IMR-90 (cell line): ENCODE measurements around the gene MYNN. TPM values are rescaled to one million over a fixed set of nuclear protein-coding genes. Genes with fewer than 3 reads are reported as not detected.

Experiments used
- ATAC-seq: fragments of 200-7000 bp; cut with Tn5 transposase; 2 replicates; pipeline ENCODE4 v1.9.1; 2020; ENCODE audit warnings: low read depth, mild to moderate bottlenecking, moderate library complexity
- BruUV-seq: library from RNA; stranded (reverse); fragments of 400-500 nt; replicated peaks from 2 replicates; lab custom pipeline; 2021; lab: Mats Ljungman, UMichigan
- CTCF ChIA-PET: fragments of 300-600 bp; formaldehyde crosslinking; extraction: SDS; loops from one replicate; lab custom pipeline; 2021; ENCODE audit warnings: antibody characterized with exemption; lab: Yijun Ruan, JAX
- POLR2A ChIA-PET: fragments of 300-600 bp; sonication (Branson Sonifier 250); formaldehyde crosslinking; loops from one replicate; lab custom pipeline; 2022; ENCODE audit warnings: antibody characterized with exemption; ENCODE audit not compliant: unreplicated experiment; lab: Charles Lee
- DNase-seq: peaks from one replicate; pipeline ENCODE4 v3.0.0; 2013
- H2AFZ ChIP-seq: replicated peaks from 2 replicates; pipeline ENCODE3; 2013; ENCODE audit warnings: low read length, mild to moderate bottlenecking; ENCODE audit not compliant: poor library complexity
- H2AK5ac ChIP-seq: 2 replicates; pipeline ENCODE4 v1.6.1; 2013; ENCODE audit warnings: low read depth, low read length, inconsistent platforms
- H2AK9ac ChIP-seq: replicated peaks from 2 replicates; pipeline ENCODE3; 2013; ENCODE audit warnings: mild to moderate bottlenecking, low read depth, low read length, moderate library complexity; ENCODE audit not compliant: poor library complexity
- H2BK120ac ChIP-seq: 2 replicates; pipeline ENCODE4 v1.6.1; 2013; ENCODE audit warnings: low read depth, low read length, inconsistent platforms
- H2BK15ac ChIP-seq: 3 replicates; pipeline ENCODE4 v1.6.1; 2013; ENCODE audit warnings: low read depth, low read length, inconsistent platforms
- H2BK20ac ChIP-seq: 2 replicates; pipeline ENCODE4 v1.6.1; 2013; ENCODE audit warnings: low read depth, mild to moderate bottlenecking, inconsistent platforms, low read length, moderate library complexity
- H2BK5ac ChIP-seq: 2 replicates; pipeline ENCODE4 v1.6.1; 2013; ENCODE audit warnings: mild to moderate bottlenecking, low read depth, low read length, inconsistent platforms; ENCODE audit not compliant: poor library complexity, severe bottlenecking
- H3K14ac ChIP-seq: replicated peaks from 2 replicates; pipeline ENCODE4 v1.6.1; 2013; ENCODE audit warnings: low read depth, low read length, inconsistent platforms
- H3K18ac ChIP-seq: 2 replicates; pipeline ENCODE4 v1.6.1; 2013; ENCODE audit warnings: low read depth, low read length, control low read depth
- H3K23ac ChIP-seq: 2 replicates; pipeline ENCODE4 v1.6.1; 2013; ENCODE audit warnings: low read depth, low read length, inconsistent platforms
- H3K27ac ChIP-seq: 2 replicates; pipeline ENCODE4 v1.5.1; 2013; ENCODE audit warnings: mild to moderate bottlenecking, control low read depth, low read length; ENCODE audit not compliant: insufficient read depth
- H3K27me3 ChIP-seq: 2 replicates; pipeline ENCODE4 v1.6.1; 2013; ENCODE audit warnings: low read length; ENCODE audit not compliant: control insufficient read depth, insufficient read depth
- H3K36me3 ChIP-seq: 2 replicates; pipeline ENCODE4 v1.6.1; 2013; ENCODE audit warnings: low read length, mixed read lengths; ENCODE audit not compliant: control insufficient read depth, insufficient read depth
- H3K4ac ChIP-seq: 2 replicates; pipeline ENCODE4 v1.6.1; 2013; ENCODE audit warnings: low read depth, low read length, inconsistent platforms
- H3K4me1 ChIP-seq: 2 replicates; pipeline ENCODE4 v1.6.1; 2013; ENCODE audit warnings: low read length, mixed read lengths; ENCODE audit not compliant: control insufficient read depth, insufficient read depth
- H3K4me2 ChIP-seq: 2 replicates; pipeline ENCODE4 v1.6.1; 2013; ENCODE audit warnings: low read depth, mild to moderate bottlenecking, control low read depth, low read length, moderate library complexity
- H3K4me3 ChIP-seq: 2 replicates; pipeline ENCODE4 v1.5.1; 2013; ENCODE audit warnings: low read depth, mild to moderate bottlenecking, control low read depth, low read length, moderate library complexity; ENCODE audit not compliant: insufficient read depth
- H3K56ac ChIP-seq: 2 replicates; pipeline ENCODE4 v1.6.1; 2013; ENCODE audit warnings: low read length, inconsistent platforms; ENCODE audit not compliant: insufficient read depth; ENCODE audit errors: extremely low read depth
- H3K79me1 ChIP-seq, 2 experiments: 2 replicates each; pipeline ENCODE4 v1.6.1; 2013; ENCODE audit warnings: low read length in 2 of 2, inconsistent platforms in 1 of 2, low read depth in 1 of 2
- H3K9ac ChIP-seq: 2 replicates; pipeline ENCODE4 v1.6.1; 2013; ENCODE audit warnings: low read depth, low read length, control low read depth
- H3K9me1 ChIP-seq: 2 replicates; pipeline ENCODE4 v1.6.1; 2013; ENCODE audit warnings: low read length, inconsistent platforms; ENCODE audit not compliant: insufficient read depth
- H3K9me3 ChIP-seq: 2 replicates; pipeline ENCODE4 v1.6.1; 2013; ENCODE audit warnings: low read length; ENCODE audit not compliant: control insufficient read depth, insufficient read depth
- H4K20me1 ChIP-seq: 2 replicates; pipeline ENCODE4 v1.6.1; 2013; ENCODE audit warnings: low read length, inconsistent platforms; ENCODE audit not compliant: insufficient read depth
- H4K5ac ChIP-seq: 2 replicates; pipeline ENCODE4 v1.6.1; 2013; ENCODE audit warnings: mild to moderate bottlenecking, low read depth, low read length, control low read depth
- H4K8ac ChIP-seq, 2 experiments: 2 replicates each; pipeline ENCODE4 v1.6.1; 2013; ENCODE audit warnings: low read depth in 2 of 2, low read length in 2 of 2, control low read depth in 1 of 2, inconsistent platforms in 1 of 2
- H4K91ac ChIP-seq: 2 replicates; pipeline ENCODE4 v1.6.1; 2013; ENCODE audit warnings: low read depth, low read length, inconsistent platforms; ENCODE audit not compliant: insufficient read depth
- BHLHE40 ChIP-seq: fragments of 150-350 bp; IDR thresholded peaks from 2 replicates; pipeline ENCODE4 v1.6.1; 2016; ENCODE audit warnings: mild to moderate bottlenecking, low read depth, low read length
- CEBPB ChIP-seq: IDR thresholded peaks from 2 replicates; pipeline ENCODE4 v1.6.1; 2012; ENCODE audit warnings: low read depth, low read length, improper control_type of control experiment
- CHD1 ChIP-seq: IDR thresholded peaks from 2 replicates; pipeline ENCODE4 v1.6.1; 2012; ENCODE audit warnings: low read depth, low read length, improper control_type of control experiment
- MAFK ChIP-seq: IDR thresholded peaks from 2 replicates; pipeline ENCODE4 v1.6.1; 2012; ENCODE audit warnings: low read depth, low read length, improper control_type of control experiment
- MAZ ChIP-seq: IDR thresholded peaks from 2 replicates; pipeline ENCODE4 v1.6.1; 2012; ENCODE audit warnings: low read depth, mild to moderate bottlenecking, low read length, improper control_type of control experiment, moderate library complexity, borderline replicate concordance
- MXI1 ChIP-seq: IDR thresholded peaks from 2 replicates; pipeline ENCODE4 v1.6.1; 2012; ENCODE audit warnings: low read depth, mild to moderate bottlenecking, low read length, moderate library complexity, borderline replicate concordance
- NFE2L2 ChIP-seq: fragments of 150-350 bp; IDR thresholded peaks from 2 replicates; pipeline ENCODE4 v1.6.1; 2016; ENCODE audit warnings: low read depth, mild to moderate bottlenecking, low read length
- RAD21 ChIP-seq: IDR thresholded peaks from 2 replicates; pipeline ENCODE4 v1.6.1; 2012; ENCODE audit warnings: low read length, improper control_type of control experiment
- RCOR1 ChIP-seq: IDR thresholded peaks from 2 replicates; pipeline ENCODE4 v1.6.1; 2012; ENCODE audit warnings: mild to moderate bottlenecking, low read length, improper control_type of control experiment; ENCODE audit not compliant: insufficient replicate concordance
- RFX5 ChIP-seq: IDR thresholded peaks from 2 replicates; pipeline ENCODE4 v1.8.0; 2012; ENCODE audit warnings: low read depth, mild to moderate bottlenecking, low read length, moderate library complexity
- SMC3 ChIP-seq: fragments of 150-350 bp; IDR thresholded peaks from 2 replicates; pipeline ENCODE4 v1.6.1; 2016; ENCODE audit warnings: low read depth, mild to moderate bottlenecking, antibody characterized with exemption, low read length, moderate library complexity
- WGBS, 2 experiments: methylation state at CpG; one replicate each; pipeline versions ENCODE4 v1.1.5 to v1.1.7; 2013; ENCODE audit warnings: missing lambda C conversion rate in 2 of 2; ENCODE audit not compliant: insufficient read length in 1 of 2; ENCODE audit errors: extremely low coverage in 2 of 2; 5-methylcytosine and 5-hydroxymethylcytosine counted together
- dilution Hi-C: fragments of 300-500 bp; cut with HindIII; formaldehyde crosslinking; loops from one replicate; pipeline ENCODE4 v1.14.3; 2018; ENCODE audit warnings: low sequenced_read_pairs; ENCODE audit not compliant: unreplicated experiment
- in situ Hi-C: fragments of 300-500 bp; cut with MboI; formaldehyde crosslinking; loops from 3 replicates; pipeline ENCODE4 v1.14.3; 2019; ENCODE audit warnings: low sequenced_read_pairs, inconsistent platforms, mixed read lengths
- intact Hi-C: fragments of 100-400 bp; cut with micrococcal nuclease; formaldehyde crosslinking; loops from 2 replicates; pipeline ENCODE4 v1.10.0; 2022
- polyA plus RNA-seq, 3 experiments: library from polyadenylated mRNA; depleted of rRNA; stranded (reverse); fragments of >200 nt; gene quantifications; 2 replicates each; pipeline ENCODE4 v1.2.3, GENCODE V29; 2012; ENCODE audit warnings: low replicate concordance in 1 of 3
- total RNA-seq: library from RNA; depleted of rRNA; stranded (reverse); fragments of >200 nt; gene quantifications from 2 replicates; pipeline ENCODE4 v1.2.3, GENCODE V29; 2012
- TF ChIP-seq, protein P1 (sequence below): fragments of 150-350 bp; IDR thresholded peaks from 2 replicates; pipeline ENCODE4 v1.6.1; 2016; ENCODE audit warnings: low read depth, mild to moderate bottlenecking, low read length, moderate library complexity, borderline replicate concordance
- TF ChIP-seq, protein P2 (sequence below): conservative IDR thresholded peaks from 2 replicates; pipeline ENCODE4 v1.5.1; 2012; ENCODE audit warnings: mild to moderate bottlenecking, low read depth, low read length, improper control_type of control experiment
- TF ChIP-seq, protein P3 (sequence below): fragments of 150-350 bp; IDR thresholded peaks from 2 replicates; pipeline ENCODE4 v1.6.1; 2017; ENCODE audit warnings: mild to moderate bottlenecking, antibody characterized with exemption, low read length, low read depth

The MYNN gene
- total and polyA plus RNA-seq, 2 of the 4 experiments (the other 2 are of a cell fraction), result 11.8 to 26.9 TPM

DNA sequence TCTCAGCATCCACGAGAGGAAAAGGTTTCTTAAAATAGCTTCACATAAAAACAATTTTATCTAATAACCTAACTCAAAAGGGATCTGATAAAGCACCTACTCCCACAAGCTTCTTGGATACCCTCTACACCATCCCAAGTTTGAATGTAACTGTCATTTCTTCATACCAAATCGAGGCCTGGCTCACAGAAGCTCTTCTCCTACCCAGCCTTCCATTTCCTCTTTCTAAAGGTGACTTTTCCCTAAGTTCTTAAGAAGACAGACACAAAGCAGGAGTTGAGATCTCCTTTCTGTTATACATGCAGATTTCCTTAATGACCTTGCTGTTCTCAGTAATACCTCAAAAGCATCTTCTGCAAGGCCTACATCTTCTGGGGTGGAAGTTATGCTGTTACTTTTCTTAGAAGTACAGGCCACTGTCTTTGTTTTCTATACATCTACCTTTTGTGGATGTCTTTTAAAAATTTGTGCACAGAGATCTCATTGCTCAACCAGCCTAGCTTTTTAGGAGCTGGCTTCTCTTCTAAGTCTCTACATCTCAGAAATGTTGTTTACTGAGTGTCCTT lies 36.1 kb downstream of the MYNN start:
- no TSS peak for BruUV-seq
- Histone ChIP-seq H2AFZ (no peak overlapping the region), H4K5ac (no peak overlapping the region), H3K18ac (no peak overlapping the region), H3K27ac (no peak overlapping the region), H2BK20ac (no peak overlapping the region), H3K9ac (no peak overlapping the region), H3K23ac (no peak overlapping the region), H3K4me2 (no peak overlapping the region), H3K4me1 (peaks cover 3% of the 10 kb centered on the region), H3K79me1 (peaks cover 0 to 3% of the 10 kb centered on the region in 2 experiments; a peak in 1 of 4 replicates), H3K14ac (no peak overlapping the region), H3K9me1 (peaks cover 9% of the 10 kb centered on the region), H2BK120ac (no peak overlapping the region), H3K36me3 (no peaks in the 10 kb centered on the region), H4K8ac (no peak overlapping the region), H2AK9ac (no peak overlapping the region), H3K27me3 (no peaks in the 10 kb centered on the region), H2AK5ac (no peak overlapping the region), H2BK5ac (no peak overlapping the region), H2BK15ac (no peak overlapping the region), H4K91ac (no peak overlapping the region), H3K4ac (no peak overlapping the region), H4K20me1 (no peaks in the 10 kb centered on the region), H3K56ac (no peak overlapping the region), H3K9me3 (no peaks in the 10 kb centered on the region), H3K4me3 (no peak overlapping the region)
- ChIA-PET CTCF (interaction anchor here (0.7 kb wide), 1 partner anchor 970 kb away, joined by 5 read pairs; no protein-coding TSS in a partner anchor), POLR2A (interaction anchor here (0.6 kb wide), 1 partner anchor 273 kb away, joined by 9 read pairs; no protein-coding TSS in a partner anchor)
- 100% methylated on average over 1 of the region's 2 CpGs; no CpG with 5 or more reads in 1 of the 2 experiments for WGBS, 2 experiments
- DNase-seq (no peak), ATAC-seq (no peak)
- TF ChIP-seq RFX5, result no peak
- TF ChIP-seq, protein P1, sequence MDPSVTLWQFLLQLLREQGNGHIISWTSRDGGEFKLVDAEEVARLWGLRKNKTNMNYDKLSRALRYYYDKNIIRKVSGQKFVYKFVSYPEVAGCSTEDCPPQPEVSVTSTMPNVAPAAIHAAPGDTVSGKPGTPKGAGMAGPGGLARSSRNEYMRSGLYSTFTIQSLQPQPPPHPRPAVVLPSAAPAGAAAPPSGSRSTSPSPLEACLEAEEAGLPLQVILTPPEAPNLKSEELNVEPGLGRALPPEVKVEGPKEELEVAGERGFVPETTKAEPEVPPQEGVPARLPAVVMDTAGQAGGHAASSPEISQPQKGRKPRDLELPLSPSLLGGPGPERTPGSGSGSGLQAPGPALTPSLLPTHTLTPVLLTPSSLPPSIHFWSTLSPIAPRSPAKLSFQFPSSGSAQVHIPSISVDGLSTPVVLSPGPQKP, result no peak
- TF ChIP-seq RAD21, result no peak
- TF ChIP-seq MXI1, result no peak
- TF ChIP-seq MAZ, result no peak
- no peak for TF ChIP-seq RCOR1
- TF ChIP-seq CHD1, result no peak
- no peak for TF ChIP-seq BHLHE40
- no peak for TF ChIP-seq MAFK
- TF ChIP-seq CEBPB, result no peak
- TF ChIP-seq NFE2L2, result no peak
- TF ChIP-seq SMC3, result no peak
- TF ChIP-seq, protein P2, sequence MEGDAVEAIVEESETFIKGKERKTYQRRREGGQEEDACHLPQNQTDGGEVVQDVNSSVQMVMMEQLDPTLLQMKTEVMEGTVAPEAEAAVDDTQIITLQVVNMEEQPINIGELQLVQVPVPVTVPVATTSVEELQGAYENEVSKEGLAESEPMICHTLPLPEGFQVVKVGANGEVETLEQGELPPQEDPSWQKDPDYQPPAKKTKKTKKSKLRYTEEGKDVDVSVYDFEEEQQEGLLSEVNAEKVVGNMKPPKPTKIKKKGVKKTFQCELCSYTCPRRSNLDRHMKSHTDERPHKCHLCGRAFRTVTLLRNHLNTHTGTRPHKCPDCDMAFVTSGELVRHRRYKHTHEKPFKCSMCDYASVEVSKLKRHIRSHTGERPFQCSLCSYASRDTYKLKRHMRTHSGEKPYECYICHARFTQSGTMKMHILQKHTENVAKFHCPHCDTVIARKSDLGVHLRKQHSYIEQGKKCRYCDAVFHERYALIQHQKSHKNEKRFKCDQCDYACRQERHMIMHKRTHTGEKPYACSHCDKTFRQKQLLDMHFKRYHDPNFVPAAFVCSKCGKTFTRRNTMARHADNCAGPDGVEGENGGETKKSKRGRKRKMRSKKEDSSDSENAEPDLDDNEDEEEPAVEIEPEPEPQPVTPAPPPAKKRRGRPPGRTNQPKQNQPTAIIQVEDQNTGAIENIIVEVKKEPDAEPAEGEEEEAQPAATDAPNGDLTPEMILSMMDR, result no peak
- TF ChIP-seq, protein P3, sequence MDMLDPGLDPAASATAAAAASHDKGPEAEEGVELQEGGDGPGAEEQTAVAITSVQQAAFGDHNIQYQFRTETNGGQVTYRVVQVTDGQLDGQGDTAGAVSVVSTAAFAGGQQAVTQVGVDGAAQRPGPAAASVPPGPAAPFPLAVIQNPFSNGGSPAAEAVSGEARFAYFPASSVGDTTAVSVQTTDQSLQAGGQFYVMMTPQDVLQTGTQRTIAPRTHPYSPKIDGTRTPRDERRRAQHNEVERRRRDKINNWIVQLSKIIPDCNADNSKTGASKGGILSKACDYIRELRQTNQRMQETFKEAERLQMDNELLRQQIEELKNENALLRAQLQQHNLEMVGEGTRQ, result no peak
- intact Hi-C loops (no loop called here), dilution Hi-C loops (no loop called here), in situ Hi-C loops (no loop called here)
